HFFc6 (cell line): ENCODE measurements around the gene FRS2. TPM values are rescaled to one million over a fixed set of nuclear protein-coding genes. Genes with fewer than 3 reads are reported as not detected.

Experiments
- DNase-seq: peaks from one replicate; pipeline ENCODE4 v3.0.0-alpha.2; 2018
- H3K27ac Mint-ChIP-seq: 2 replicates; pipeline ENCODE4 v1.8.0; 2020; ENCODE audit warnings: mild to moderate bottlenecking, mixed read lengths
- H3K27me3 Mint-ChIP-seq: 2 replicates; pipeline ENCODE4 v1.8.0; 2021; ENCODE audit warnings: mild to moderate bottlenecking, moderate library complexity, mixed read lengths; ENCODE audit not compliant: insufficient read depth
- H3K36me3 Mint-ChIP-seq: 2 replicates; pipeline ENCODE4 v1.8.0; 2021; ENCODE audit warnings: low read depth, mixed read lengths
- H3K4me1 Mint-ChIP-seq: 2 replicates; pipeline ENCODE4 v1.8.0; 2020; ENCODE audit warnings: low read depth, mixed read lengths
- H3K4me3 Mint-ChIP-seq: 2 replicates; pipeline ENCODE4 v1.8.0; 2020; ENCODE audit warnings: mild to moderate bottlenecking, moderate library complexity, mixed read lengths
- H3K9me3 Mint-ChIP-seq: 2 replicates; pipeline ENCODE4 v1.8.0; 2020; ENCODE audit warnings: mild to moderate bottlenecking, mixed read lengths
- total RNA-seq, 6 experiments: library from RNA; stranded (reverse); fragmentation: NEBNext Ultra II Directional; extraction: Animal tissue kit (Norgen Biotek cat#: 25700); gene quantifications; 2 replicates in 1 of 6; 3 replicates in 5 of 6; pipeline ENCODE4 v1.2.3, GENCODE V29; 2021
- TF ChIP-seq, protein P1 (sequence below): fragments of 200-600 bp; sonication (generic); IDR thresholded peaks from 2 replicates; pipeline ENCODE4 v1.5.0; 2021; ENCODE audit warnings: antibody characterized with exemption, mild to moderate bottlenecking

FRS2 gene
- total RNA-seq, 6 experiments from 2014 or later: 26.5 to 35.8 (median 31.1) TPM

- Mint-ChIP-seq H3K36me3 (peaks cover 5% of the 10 kb centered on the region; the same call in 1 of the 2 replicates), H3K27me3 (peaks cover 2% of the 10 kb centered on the region; the same call in 1 of the 2 replicates), H3K4me1 (peaks cover 89% of the 10 kb centered on the region), H3K9me3 (no peaks in the 10 kb centered on the region), H3K27ac (peak overlapping the region; percentile 81), H3K4me3 (peak overlapping the region; percentile 82)
- TF ChIP-seq, protein P1, sequence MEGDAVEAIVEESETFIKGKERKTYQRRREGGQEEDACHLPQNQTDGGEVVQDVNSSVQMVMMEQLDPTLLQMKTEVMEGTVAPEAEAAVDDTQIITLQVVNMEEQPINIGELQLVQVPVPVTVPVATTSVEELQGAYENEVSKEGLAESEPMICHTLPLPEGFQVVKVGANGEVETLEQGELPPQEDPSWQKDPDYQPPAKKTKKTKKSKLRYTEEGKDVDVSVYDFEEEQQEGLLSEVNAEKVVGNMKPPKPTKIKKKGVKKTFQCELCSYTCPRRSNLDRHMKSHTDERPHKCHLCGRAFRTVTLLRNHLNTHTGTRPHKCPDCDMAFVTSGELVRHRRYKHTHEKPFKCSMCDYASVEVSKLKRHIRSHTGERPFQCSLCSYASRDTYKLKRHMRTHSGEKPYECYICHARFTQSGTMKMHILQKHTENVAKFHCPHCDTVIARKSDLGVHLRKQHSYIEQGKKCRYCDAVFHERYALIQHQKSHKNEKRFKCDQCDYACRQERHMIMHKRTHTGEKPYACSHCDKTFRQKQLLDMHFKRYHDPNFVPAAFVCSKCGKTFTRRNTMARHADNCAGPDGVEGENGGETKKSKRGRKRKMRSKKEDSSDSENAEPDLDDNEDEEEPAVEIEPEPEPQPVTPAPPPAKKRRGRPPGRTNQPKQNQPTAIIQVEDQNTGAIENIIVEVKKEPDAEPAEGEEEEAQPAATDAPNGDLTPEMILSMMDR: no peak
- DNase-seq: peak; percentile 50
Measured at GRCh38 chr12:69501154-69501895, 31.1 kb downstream of the FRS2 start.

DNA sequence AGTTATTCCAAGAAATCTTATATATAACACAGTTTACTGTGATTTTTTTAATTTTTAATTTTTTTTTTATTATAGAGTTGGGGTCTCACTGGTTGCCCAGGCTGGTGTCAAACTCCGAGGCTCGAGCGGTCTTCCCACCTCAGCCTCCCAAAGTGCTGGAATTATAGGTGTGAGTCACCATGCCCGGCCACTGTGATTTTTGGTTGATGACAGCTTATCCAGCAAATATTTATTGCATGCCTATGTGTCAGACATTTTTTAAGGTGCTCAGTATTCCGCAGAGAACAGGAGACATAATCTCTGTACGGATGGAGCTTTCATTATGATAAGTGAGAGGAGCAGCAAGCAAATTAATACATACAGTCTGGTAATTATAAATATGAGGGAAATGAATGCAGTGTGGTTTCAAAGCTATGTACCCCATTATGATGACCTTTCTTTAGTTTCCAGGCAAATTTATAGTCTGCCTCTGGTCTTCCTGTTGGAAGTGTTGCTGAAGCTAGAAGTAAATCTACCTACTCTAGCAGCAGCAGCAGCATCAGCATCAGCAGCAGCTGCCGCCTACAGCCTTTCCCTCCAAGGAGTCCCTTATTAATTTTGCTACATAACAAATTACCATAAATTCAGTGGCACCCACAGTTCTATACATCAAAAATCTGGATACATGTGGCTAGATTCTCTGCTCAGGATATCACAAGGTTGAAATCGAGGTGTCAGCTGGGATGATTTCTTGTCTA is 32.3 kb downstream of the FRS2 start:
- TF ChIP-seq, protein P1: no peak
- DNase-seq: peak; percentile 81
- Mint-ChIP-seq H3K4me3 (peak overlapping the region; percentile 72), H3K36me3 (peaks cover 5% of the 10 kb centered on the region; the same call in 1 of the 2 replicates), H3K4me1 (peaks cover 84% of the 10 kb centered on the region), H3K9me3 (no peaks in the 10 kb centered on the region), H3K27me3 (peaks cover 2% of the 10 kb centered on the region; the same call in 1 of the 2 replicates), H3K27ac (peak overlapping the region; percentile 64)

- Mint-ChIP-seq H3K9me3 (no peaks in the 10 kb centered on the region), H3K4me1 (peaks cover 82% of the 10 kb centered on the region), H3K36me3 (peaks cover 10% of the 10 kb centered on the region; the same call in 1 of the 2 replicates), H3K27ac (no peak overlapping the region), H3K4me3 (no peak overlapping the region), H3K27me3 (no peaks in the 10 kb centered on the region; the same call in 1 of the 2 replicates)
- TF ChIP-seq, protein P1: no peak
- DNase-seq: no peak
Measured at GRCh38 chr12:69508091-69508490, 37.9 kb downstream of the FRS2 start.

DNA sequence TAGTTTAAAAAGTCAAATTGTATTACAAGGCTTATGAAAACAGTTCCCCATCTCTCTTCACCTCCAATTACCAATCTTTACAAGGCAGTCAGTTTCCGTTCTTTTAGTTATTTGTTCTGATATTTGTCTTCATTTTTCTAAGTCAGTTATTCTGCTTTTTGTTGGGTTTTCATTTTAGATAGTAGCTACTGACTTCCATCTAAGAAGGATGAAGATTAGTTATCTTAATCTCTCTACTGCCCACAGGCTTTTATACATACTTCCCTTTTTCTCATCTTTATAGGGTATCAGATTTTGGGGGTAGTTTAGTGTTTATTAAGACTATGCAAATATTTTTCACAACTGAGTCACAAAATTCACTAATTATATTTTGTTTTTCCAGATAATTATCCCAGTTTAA is 38.4 kb downstream of the FRS2 start:
- Mint-ChIP-seq H3K36me3 (peaks cover 6% of the 10 kb centered on the region; the same call in 1 of the 2 replicates), H3K4me1 (peaks cover 82% of the 10 kb centered on the region), H3K4me3 (no peak overlapping the region), H3K27me3 (no peaks in the 10 kb centered on the region; the same call in 1 of the 2 replicates), H3K9me3 (no peaks in the 10 kb centered on the region), H3K27ac (peak overlapping the region; percentile 4; the same call in 1 of the 2 replicates)
- TF ChIP-seq, protein P1: no peak
- DNase-seq: no peak

DNA sequence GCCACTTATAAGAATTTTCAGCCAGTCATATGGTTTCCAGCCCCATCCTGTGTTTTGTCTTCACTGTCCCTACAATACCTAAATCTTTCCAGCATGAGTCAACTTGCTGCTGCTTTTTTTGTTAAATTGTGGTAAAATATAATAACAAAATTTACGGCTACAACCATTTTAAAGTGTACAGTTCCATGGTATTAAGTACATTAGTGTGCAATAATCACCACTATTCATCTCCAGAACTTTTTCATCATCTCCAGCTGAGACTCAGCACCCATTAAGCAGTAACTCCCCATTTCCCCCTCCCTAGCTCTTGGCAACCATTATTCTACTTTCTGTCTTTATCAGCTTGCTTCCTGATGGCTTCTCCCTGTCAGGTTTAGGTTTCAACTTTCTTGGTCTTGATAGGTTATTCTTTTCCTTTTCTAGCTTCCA is 39.1 kb downstream of the FRS2 start:
- peak; percentile 20 for DNase-seq
- Mint-ChIP-seq H3K27ac (peak overlapping the region; percentile 69), H3K9me3 (no peaks in the 10 kb centered on the region), H3K4me1 (peaks cover 83% of the 10 kb centered on the region), H3K36me3 (0 out of 2 replicates have a peak, but pooled peaks cover 4% of the 10 kb centered on the region), H3K27me3 (no peaks in the 10 kb centered on the region; the same call in 1 of the 2 replicates), H3K4me3 (peak overlapping the region; percentile 51)
- TF ChIP-seq, protein P1: no peak
